Panc1 (cell line): Measurements from ENCODE around the gene BIRC6. TPM values are rescaled to one million over a fixed set of nuclear protein-coding genes. Genes with fewer than 3 reads are reported as not detected.

Experiments
- ATAC-seq: fragments of 200-7000 bp; cut with Tn5 transposase; 2 replicates; pipeline ENCODE4 v1.9.1; 2020; ENCODE audit warnings: mild to moderate bottlenecking, moderate library complexity
- BruUV-seq: library from RNA; stranded (reverse); fragments of 400-500 nt; replicated peaks from 2 replicates; lab custom pipeline; 2021; lab: Mats Ljungman, UMichigan
- CTCF ChIA-PET: fragments of 300-600 bp; sonication (Branson Sonifier 250); formaldehyde crosslinking; loops from one replicate; lab custom pipeline; 2022; ENCODE audit warnings: antibody characterized with exemption; lab: Charles Lee
- POLR2A ChIA-PET: fragments of 300-600 bp; sonication (Branson Sonifier 250); formaldehyde crosslinking; loops from one replicate; lab custom pipeline; 2022; ENCODE audit warnings: antibody characterized with exemption; lab: Charles Lee
- DNase-seq: peaks from one replicate; pipeline ENCODE4 v3.0.0-alpha.2; 2010; ENCODE audit warnings: low read depth, low spot score
- H3K27ac ChIP-seq: 2 replicates; pipeline ENCODE4 v1.5.1; 2011; ENCODE audit warnings: mild to moderate bottlenecking, low read length, inconsistent platforms
- H3K27me3 ChIP-seq: fragments of 200-500 bp; sonication (Bioruptor generic); 2 replicates; pipeline ENCODE4 v1.6.0; 2014; ENCODE audit warnings: low read length, inconsistent platforms; ENCODE audit not compliant: control insufficient read depth, insufficient read depth
- H3K36me3 ChIP-seq: fragments of 200-500 bp; sonication (Bioruptor generic); 2 replicates; pipeline ENCODE4 v1.5.1; 2014; ENCODE audit warnings: inconsistent platforms, mild to moderate bottlenecking, low read length, moderate library complexity; ENCODE audit not compliant: control insufficient read depth, insufficient read depth
- H3K4me1 ChIP-seq: 2 replicates; pipeline ENCODE4 v1.5.1; 2011; ENCODE audit warnings: inconsistent platforms, mild to moderate bottlenecking, low read length, moderate library complexity; ENCODE audit not compliant: control insufficient read depth, insufficient read depth
- H3K4me3 ChIP-seq, 2 experiments: 2 replicates each; pipeline ENCODE4 v1.5.1; 2011 to 2012; ENCODE audit warnings: low read depth in 2 of 2, low read length in 2 of 2, mild to moderate bottlenecking in 2 of 2, inconsistent platforms in 1 of 2, moderate library complexity in 1 of 2
- H3K9me3 ChIP-seq: fragments of 200-500 bp; sonication (Bioruptor generic); 2 replicates; pipeline ENCODE4 v1.5.1; 2014; ENCODE audit warnings: low read depth, mild to moderate bottlenecking, inconsistent platforms, low read length, moderate library complexity; ENCODE audit not compliant: control insufficient read depth, insufficient read depth
- POLR2AphosphoS5 ChIP-seq: IDR thresholded peaks from 2 replicates; pipeline ENCODE4 v1.6.1; 2012; ENCODE audit warnings: mild to moderate bottlenecking, low read depth, low read length, moderate library complexity
- SIN3A ChIP-seq: IDR thresholded peaks from 2 replicates; pipeline ENCODE4 v1.6.1; 2012; ENCODE audit warnings: low read depth, mild to moderate bottlenecking, low read length, moderate library complexity, borderline replicate concordance; ENCODE audit not compliant: insufficient read depth
- TCF7L2 ChIP-seq: IDR thresholded peaks from 2 replicates; pipeline ENCODE4 v1.6.1; 2011; ENCODE audit warnings: mild to moderate bottlenecking, low read depth, low read length, inconsistent platforms
- in situ Hi-C: cut with HindIII; loops from 2 replicates; pipeline ENCODE4 v1.10.0; 2016; ENCODE audit warnings: low sequenced_read_pairs, low pct_unique_long_range_greater_than_20kb
- intact Hi-C: fragments of 100-400 bp; cut with micrococcal nuclease; formaldehyde crosslinking; loops from one replicate; pipeline ENCODE4 v1.10.0; 2022; ENCODE audit not compliant: unreplicated experiment
- total RNA-seq: library from RNA; stranded (reverse); gene quantifications from one replicate; pipeline ENCODE4 v1.2.1, GENCODE V29; 2021; ENCODE audit not compliant: unreplicated experiment
- TF ChIP-seq, protein P1 (sequence below), 2 experiments: IDR thresholded peaks; 2 replicates each; pipeline ENCODE4 v1.6.1; 2011 to 2012; ENCODE audit warnings: low read depth in 2 of 2, control low read depth in 1 of 2, low read length in 1 of 2, mild to moderate bottlenecking in 1 of 2, moderate library complexity in 1 of 2; ENCODE audit not compliant: insufficient read depth in 1 of 2
- TF ChIP-seq, protein P2 (sequence below): fragments of 450-650 bp; IDR thresholded peaks from 2 replicates; pipeline ENCODE4 v1.5.1; 2017; ENCODE audit warnings: mild to moderate bottlenecking

The BIRC6 gene
- total RNA-seq, 1 experiment from 2014 or later, result 73.1 TPM

DNA sequence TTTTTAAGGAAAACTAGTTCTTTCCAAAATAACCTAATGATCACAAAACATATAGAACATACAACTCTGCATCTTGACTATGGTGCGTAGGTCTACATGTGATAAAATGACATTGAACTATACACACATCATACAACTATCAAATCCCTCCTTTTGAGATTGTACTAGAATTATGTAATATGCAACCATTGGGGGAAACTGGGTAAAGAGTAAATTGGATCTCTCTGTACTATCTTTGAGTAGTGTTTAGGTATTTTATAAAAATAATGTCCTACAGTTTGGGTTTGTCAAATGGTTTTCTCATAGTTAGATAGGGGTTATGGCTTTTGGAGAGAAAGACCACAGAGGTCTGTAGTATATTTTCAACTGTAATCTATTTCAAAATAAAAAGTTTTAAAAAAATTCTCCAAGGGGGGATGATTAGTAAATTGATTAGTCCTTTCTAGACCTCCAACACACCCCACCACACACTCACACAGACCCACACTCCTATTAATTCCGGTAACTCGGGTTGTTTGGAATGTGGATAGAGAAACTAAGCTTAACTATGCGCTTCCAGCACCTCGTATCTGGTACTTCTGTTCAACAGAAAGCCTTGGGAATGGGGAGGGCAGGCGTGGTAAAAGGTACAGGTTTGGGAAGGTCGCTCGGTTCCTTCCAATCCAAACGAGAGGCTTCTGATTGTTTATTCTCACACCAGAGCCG is 695 bp upstream of the BIRC6 start:
- Histone ChIP-seq H3K4me1 (peaks cover 28% of the 10 kb centered on the region), H3K9me3 (no peaks in the 10 kb centered on the region), H3K27ac (peak overlapping the region; percentile 99), H3K27me3 (no peaks in the 10 kb centered on the region), H3K4me3 (peak overlapping the region; percentile 84 to 93), H3K36me3 (no peaks in the 10 kb centered on the region)
- ChIA-PET POLR2A (no interaction called here), CTCF (no interaction called here)
- intact Hi-C loops, result no loop called here
- in situ Hi-C loops, result no loop called here
- ATAC-seq (no peak), DNase-seq (peak; percentile 35)
- TSS peak; percentile 97 for BruUV-seq
- TF ChIP-seq TCF7L2 (no peak), SIN3A (no peak), POLR2AphosphoS5 (no peak)
- TF ChIP-seq, protein P1, sequence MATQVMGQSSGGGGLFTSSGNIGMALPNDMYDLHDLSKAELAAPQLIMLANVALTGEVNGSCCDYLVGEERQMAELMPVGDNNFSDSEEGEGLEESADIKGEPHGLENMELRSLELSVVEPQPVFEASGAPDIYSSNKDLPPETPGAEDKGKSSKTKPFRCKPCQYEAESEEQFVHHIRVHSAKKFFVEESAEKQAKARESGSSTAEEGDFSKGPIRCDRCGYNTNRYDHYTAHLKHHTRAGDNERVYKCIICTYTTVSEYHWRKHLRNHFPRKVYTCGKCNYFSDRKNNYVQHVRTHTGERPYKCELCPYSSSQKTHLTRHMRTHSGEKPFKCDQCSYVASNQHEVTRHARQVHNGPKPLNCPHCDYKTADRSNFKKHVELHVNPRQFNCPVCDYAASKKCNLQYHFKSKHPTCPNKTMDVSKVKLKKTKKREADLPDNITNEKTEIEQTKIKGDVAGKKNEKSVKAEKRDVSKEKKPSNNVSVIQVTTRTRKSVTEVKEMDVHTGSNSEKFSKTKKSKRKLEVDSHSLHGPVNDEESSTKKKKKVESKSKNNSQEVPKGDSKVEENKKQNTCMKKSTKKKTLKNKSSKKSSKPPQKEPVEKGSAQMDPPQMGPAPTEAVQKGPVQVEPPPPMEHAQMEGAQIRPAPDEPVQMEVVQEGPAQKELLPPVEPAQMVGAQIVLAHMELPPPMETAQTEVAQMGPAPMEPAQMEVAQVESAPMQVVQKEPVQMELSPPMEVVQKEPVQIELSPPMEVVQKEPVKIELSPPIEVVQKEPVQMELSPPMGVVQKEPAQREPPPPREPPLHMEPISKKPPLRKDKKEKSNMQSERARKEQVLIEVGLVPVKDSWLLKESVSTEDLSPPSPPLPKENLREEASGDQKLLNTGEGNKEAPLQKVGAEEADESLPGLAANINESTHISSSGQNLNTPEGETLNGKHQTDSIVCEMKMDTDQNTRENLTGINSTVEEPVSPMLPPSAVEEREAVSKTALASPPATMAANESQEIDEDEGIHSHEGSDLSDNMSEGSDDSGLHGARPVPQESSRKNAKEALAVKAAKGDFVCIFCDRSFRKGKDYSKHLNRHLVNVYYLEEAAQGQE (IDR thresholded peaks at IDR 0.05; ENCODE audit: insufficient read depth in 1 of 2, low read depth in 2 of 2, low read length in 1 of 2), result no peak
- TF ChIP-seq, protein P2, sequence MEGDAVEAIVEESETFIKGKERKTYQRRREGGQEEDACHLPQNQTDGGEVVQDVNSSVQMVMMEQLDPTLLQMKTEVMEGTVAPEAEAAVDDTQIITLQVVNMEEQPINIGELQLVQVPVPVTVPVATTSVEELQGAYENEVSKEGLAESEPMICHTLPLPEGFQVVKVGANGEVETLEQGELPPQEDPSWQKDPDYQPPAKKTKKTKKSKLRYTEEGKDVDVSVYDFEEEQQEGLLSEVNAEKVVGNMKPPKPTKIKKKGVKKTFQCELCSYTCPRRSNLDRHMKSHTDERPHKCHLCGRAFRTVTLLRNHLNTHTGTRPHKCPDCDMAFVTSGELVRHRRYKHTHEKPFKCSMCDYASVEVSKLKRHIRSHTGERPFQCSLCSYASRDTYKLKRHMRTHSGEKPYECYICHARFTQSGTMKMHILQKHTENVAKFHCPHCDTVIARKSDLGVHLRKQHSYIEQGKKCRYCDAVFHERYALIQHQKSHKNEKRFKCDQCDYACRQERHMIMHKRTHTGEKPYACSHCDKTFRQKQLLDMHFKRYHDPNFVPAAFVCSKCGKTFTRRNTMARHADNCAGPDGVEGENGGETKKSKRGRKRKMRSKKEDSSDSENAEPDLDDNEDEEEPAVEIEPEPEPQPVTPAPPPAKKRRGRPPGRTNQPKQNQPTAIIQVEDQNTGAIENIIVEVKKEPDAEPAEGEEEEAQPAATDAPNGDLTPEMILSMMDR, result no peak

DNA sequence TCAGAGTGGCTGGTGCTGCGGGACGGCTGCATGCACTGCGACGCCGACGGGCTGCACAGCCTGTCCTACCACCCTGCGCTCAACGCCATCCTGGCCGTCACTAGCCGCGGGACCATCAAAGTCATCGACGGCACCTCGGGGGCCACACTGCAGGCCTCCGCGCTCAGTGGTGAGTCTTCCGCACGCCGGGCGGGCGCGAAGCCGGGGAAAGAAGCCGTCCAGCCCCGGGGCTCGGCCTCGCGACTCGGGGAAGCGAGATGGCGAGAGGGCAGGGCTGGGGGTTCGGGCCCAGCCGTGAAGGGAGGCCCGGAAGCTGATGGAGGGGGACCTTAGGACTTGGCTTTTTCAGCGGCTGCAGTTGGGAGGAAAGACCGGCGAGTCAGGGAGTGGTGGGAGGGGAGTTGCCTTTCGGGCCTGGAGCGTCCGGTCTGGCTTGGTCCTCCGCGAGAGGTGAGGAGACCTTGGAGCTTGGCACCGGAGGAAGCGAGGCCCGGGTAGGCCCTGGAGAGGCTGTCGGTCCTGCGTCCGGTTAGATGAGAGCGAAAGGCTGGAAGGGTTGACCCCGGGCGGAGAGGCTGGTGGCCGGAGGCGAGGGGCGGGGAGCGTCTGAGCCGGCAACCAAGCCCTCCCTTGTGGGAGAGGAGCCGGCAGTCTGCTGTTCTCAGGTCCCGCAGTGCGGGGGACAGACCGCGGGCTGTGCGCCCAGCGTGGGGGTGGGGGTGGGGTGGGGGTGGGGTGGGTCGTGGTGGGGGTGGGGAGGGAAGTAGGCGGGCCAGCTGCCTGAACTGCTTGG is 691 bp downstream of the BIRC6 start:
- no peak for TF ChIP-seq POLR2AphosphoS5
- TF ChIP-seq TCF7L2, result peak; percentile 87
- TF ChIP-seq, protein P1 (IDR thresholded peaks at IDR 0.05; ENCODE audit: insufficient read depth in 1 of 2, low read depth in 2 of 2, low read length in 1 of 2), result no peak
- ATAC-seq (peak; percentile 37), DNase-seq (no peak)
- Histone ChIP-seq H3K27me3 (no peaks in the 10 kb centered on the region), H3K9me3 (no peaks in the 10 kb centered on the region), H3K4me1 (peaks cover 28% of the 10 kb centered on the region), H3K4me3 (peak overlapping the region; percentile 84 to 93), H3K27ac (peak overlapping the region; percentile 83), H3K36me3 (no peaks in the 10 kb centered on the region)
- no TSS peak for BruUV-seq
- in situ Hi-C loops (no loop called here), intact Hi-C loops (no loop called here)
- CTCF ChIA-PET, result no interaction called here
- POLR2A ChIA-PET, result no interaction called here
